IPS-20b (cell line): ENCODE measurements around the gene IGF2.

ENCODE experiments used
- H3K27ac ChIP-seq: one replicate; pipeline ENCODE4 v1.5.1; 2013; ENCODE audit warnings: low read length
- H3K27me3 ChIP-seq: 2 replicates; pipeline ENCODE4 v1.6.1; 2013; ENCODE audit warnings: mild to moderate bottlenecking, low read length, inconsistent platforms; ENCODE audit not compliant: insufficient read depth
- H3K36me3 ChIP-seq: 2 replicates; pipeline ENCODE4 v1.6.1; 2013; ENCODE audit warnings: low read depth, mild to moderate bottlenecking, inconsistent platforms, low read length, moderate library complexity; ENCODE audit not compliant: insufficient read depth
- H3K4me1 ChIP-seq: 2 replicates; pipeline ENCODE4 v1.6.1; 2013; ENCODE audit warnings: mild to moderate bottlenecking, control low read depth, inconsistent platforms, low read length, moderate library complexity; ENCODE audit not compliant: insufficient read depth
- H3K4me3 ChIP-seq: 2 replicates; pipeline ENCODE4 v1.5.1; 2013; ENCODE audit warnings: mild to moderate bottlenecking, low read length, inconsistent platforms
- H3K9ac ChIP-seq: 2 replicates; pipeline ENCODE4 v1.6.1; 2013; ENCODE audit warnings: low read depth, mild to moderate bottlenecking, inconsistent platforms, low read length, moderate library complexity
- H3K9me3 ChIP-seq: 2 replicates; pipeline ENCODE4 v1.6.1; 2013; ENCODE audit warnings: mild to moderate bottlenecking, low read depth, low read length, inconsistent platforms; ENCODE audit not compliant: insufficient read depth

IGF2 gene

DNA sequence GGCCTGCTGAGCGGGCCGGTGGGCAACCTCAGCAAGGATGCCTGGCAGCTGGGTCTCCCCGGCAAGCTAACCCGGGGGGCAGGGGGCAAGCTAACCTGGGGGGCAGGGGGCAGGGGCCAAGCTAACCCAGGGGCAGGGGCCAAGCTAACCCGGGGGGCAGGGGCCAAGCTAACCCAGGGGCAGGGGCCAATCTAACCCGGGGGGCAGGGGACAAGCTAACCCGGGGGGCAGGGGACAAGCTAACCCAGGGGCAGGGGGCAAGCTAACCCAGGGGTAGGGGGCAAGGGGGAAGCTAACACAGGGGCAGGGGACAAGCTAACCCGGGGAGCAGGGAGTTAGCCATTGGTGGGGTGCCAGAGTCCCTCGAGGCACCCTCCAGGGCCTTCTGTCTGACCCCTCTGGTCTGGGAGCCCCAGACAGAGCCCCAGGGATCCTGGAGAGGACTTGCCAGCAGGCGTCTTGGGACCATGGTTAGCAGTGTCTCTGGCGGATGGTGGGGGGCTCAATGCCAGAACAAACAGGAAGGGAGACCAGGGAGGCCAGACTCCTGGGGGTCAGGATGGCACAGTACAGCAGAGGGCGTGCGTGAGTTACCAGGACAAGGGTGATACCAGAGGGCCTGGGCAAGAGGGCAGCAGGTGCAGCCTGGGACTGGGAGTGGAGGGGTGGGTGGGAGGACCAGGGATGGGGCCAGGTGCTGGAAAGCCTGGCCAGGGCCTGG lies 16.1 kb downstream of the IGF2 start:
- H3K4me3 ChIP-seq: no peak overlapping the region

DNA sequence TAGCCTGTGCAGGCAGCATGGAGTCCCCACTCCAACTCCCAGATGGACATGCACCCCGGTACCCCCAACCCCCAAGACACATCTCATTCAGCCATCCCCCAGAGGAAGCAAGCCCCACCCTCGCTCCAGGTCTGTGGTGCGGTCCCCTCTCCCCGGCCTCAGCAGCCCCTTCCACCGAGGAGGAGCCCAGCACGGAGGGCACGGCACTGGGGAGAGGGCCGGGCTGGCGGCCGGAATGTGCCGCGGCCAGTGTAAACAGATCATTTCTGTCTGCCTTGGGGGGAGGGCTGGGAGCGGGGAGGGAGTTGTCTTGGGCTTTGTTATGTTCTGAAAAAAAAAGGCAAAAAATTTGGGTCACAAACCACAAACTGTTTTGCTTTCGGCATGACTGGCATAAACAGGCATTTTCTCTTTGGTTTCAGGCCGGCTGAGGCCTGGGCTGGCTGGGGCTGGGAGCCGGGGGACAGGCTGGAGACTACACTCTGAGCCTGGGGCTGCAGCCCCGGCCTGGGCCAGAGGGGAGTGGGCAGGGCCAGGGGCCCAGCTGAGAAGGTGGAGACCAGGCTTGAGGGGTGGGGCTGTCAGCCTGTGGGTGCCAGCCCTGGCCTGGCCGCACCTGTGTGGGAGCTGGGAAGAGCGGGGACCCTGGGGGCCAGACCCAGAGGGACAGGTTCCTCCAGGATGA lies 16.8 kb downstream of the IGF2 start:
- Histone ChIP-seq H3K36me3 (no peaks in the 10 kb centered on the region), H3K9me3 (no peaks in the 10 kb centered on the region), H3K27ac (no peak overlapping the region), H3K27me3 (0 out of 2 replicates have a peak, but pooled peaks cover 7% of the 10 kb centered on the region), H3K4me1 (no peaks in the 10 kb centered on the region), H3K9ac (no peak overlapping the region), H3K4me3 (no peak overlapping the region)

More for the DNA sequence above, 16.1 kb downstream of the IGF2 start:
- Histone ChIP-seq H3K9me3 (no peaks in the 10 kb centered on the region), H3K4me1 (no peaks in the 10 kb centered on the region), H3K27me3 (0 out of 2 replicates have a peak, but pooled peaks cover 7% of the 10 kb centered on the region), H3K36me3 (no peaks in the 10 kb centered on the region), H3K27ac (no peak overlapping the region), H3K9ac (no peak overlapping the region)

DNA sequence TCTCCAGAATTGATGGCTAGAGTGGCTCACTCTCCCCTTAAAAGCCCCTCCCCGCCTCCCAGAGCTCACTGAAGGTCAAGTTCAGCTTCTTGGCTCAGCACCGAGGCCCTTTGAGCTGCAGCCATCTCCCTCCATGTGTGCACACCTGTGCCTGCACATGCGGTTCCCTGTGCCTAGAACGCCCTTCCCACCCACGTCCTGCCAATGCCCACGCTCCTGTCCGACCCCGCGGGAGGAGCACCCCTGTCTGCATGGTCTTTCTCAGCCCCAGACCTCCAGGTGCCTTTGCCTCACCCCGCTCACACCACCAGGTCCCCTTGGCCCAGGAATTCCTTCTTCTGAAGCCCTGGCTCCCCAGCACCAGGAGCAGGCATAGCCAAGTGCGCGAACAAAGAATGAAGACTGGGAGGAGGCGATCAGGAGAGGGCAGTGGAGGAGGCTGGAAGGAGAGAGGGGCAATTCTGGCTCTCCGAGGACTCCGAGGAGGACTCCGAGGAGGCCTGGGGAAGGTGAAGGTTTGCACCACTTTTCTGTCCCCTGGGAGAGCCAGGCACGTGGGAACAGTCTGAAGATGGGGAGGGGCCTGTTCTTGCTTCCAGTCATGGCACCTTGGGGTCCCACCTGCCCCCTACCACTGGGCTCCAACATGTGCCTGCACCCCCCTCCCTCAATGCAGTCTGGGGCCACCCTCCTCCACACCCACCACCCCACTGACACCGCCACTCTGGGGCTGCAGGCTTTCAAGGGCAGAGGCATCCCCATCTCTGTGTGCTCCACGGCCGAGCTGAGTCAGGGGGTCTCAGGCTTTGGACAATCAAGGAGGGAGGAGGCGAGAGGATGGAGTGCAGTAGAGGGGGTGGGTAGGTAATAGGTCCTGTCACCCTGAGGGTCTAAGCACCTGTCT lies 17.7 kb downstream of the IGF2 start:
- Histone ChIP-seq H3K27me3 (0 out of 2 replicates have a peak, but pooled peaks cover 7% of the 10 kb centered on the region), H3K9ac (no peak overlapping the region), H3K4me1 (no peaks in the 10 kb centered on the region), H3K4me3 (no peak overlapping the region), H3K36me3 (no peaks in the 10 kb centered on the region), H3K27ac (no peak overlapping the region), H3K9me3 (0 out of 2 replicates have a peak, but pooled peaks cover 3% of the 10 kb centered on the region)

DNA sequence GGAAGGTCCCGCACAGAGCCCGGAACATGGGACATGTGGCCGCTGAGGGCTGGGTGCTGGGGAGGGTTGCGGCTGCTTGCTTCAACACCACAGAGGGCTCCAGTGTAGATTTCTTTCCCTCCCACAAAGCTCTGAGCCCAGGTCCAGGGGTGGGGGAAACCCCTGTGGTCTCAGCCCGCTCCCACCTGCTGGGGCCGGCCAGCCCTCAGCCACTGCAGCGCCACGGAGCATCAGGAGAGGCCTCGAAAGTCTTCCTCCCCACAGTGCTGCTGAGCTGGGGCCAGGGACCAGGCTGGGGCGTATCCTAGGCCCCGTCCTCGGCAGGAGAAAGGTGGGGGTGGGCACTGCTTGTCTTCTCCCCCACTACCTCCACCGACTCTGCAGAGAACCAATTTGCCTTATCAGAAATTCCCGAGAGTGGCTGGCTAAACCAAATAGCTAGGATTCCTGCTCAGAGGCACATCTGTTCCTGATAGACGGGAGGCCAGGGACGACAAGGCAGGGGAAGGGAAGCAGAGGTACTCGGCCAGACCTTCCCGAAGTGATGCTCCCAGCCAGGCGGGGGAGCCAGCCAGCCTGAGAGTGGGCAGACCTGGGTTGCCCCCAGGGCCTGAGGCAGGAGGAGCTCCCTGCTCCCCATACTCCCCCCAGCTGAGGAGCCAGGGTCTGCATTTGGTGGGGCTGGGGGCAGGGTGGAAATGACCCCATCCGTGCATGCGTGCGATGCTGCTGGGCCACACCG lies 18.7 kb downstream of the IGF2 start:
- H3K27me3 ChIP-seq: 0 out of 2 replicates have a peak, but pooled peaks cover 7% of the 10 kb centered on the region
- H3K27ac ChIP-seq: no peak overlapping the region
- no peaks in the 10 kb centered on the region for H3K4me1 ChIP-seq
- no peak overlapping the region for H3K4me3 ChIP-seq
- no peaks in the 10 kb centered on the region for H3K36me3 ChIP-seq
- H3K9ac ChIP-seq: no peak overlapping the region
- H3K9me3 ChIP-seq: 0 out of 2 replicates have a peak, but pooled peaks cover 6% of the 10 kb centered on the region

DNA sequence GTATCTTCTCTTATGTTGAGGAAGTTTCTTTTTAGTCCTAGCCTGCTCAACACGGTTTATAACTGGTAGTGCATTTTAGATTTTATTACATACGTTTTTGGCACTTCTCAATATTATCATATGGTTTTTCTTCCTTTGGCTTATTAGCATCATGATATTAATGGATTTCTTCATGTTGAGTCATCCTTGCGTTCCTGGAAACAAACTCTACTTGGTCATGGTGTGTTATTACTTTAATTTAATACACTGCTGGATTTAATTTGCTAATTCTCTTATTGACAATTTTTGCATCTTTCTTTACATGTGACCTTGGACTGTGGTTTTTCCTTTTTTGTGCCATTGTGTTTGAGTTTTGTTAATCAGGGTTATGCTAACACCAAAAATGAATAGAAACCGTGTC lies 20.5 kb downstream of the IGF2 start:
- H3K36me3 ChIP-seq: no peaks in the 10 kb centered on the region
- H3K27me3 ChIP-seq: 0 out of 2 replicates have a peak, but pooled peaks cover 7% of the 10 kb centered on the region
- H3K4me3 ChIP-seq: no peak overlapping the region
- no peaks in the 10 kb centered on the region for H3K4me1 ChIP-seq
- no peak overlapping the region for H3K9ac ChIP-seq
- H3K9me3 ChIP-seq: 0 out of 2 replicates have a peak, but pooled peaks cover 6% of the 10 kb centered on the region
- no peak overlapping the region for H3K27ac ChIP-seq

DNA sequence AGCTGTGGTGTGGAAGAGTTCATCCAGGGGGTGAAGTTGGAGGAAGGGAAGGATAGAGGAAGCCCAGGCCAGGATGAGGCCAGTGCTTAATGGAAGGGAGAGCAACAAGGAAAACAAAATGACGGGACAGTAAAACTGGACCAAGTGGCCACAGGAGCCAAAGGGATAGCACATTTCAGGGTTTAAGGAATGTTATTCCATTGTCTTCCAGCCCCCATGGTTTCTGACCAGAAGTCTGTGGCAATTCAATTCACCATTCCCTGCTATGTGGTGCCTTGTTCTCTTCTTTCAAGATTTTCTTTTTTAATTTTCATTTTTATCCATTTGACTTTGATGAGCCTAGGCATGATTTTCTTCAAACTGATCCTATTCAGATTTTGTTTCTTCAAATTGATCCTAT lies 22.5 kb downstream of the IGF2 start:
- Histone ChIP-seq H3K36me3 (no peaks in the 10 kb centered on the region), H3K9me3 (0 out of 2 replicates have a peak, but pooled peaks cover 6% of the 10 kb centered on the region), H3K4me3 (no peak overlapping the region), H3K4me1 (no peaks in the 10 kb centered on the region), H3K27me3 (0 out of 2 replicates have a peak, but pooled peaks cover 5% of the 10 kb centered on the region), H3K9ac (no peak overlapping the region), H3K27ac (no peak overlapping the region)

DNA sequence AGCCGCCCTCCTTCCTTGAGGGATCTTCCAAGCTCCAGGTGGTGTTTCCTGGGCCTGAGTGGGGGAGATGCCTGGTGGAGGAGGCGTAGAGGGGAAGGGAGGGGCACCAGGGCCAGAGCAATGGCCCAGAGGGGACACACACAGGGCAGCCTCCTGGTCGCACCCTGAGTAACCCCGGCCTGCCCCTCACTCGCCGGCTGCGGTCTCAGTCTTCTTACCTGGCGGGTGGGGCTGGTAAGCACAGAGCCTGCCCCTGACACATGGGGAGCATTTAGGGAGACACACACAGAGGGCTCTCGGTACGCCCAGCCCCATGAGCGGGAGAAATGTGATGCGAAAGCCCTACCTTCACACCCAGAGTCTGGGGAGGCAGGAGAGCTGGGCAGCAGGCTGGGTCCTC lies 23.9 kb downstream of the IGF2 start:
- Histone ChIP-seq H3K4me3 (no peak overlapping the region), H3K9me3 (0 out of 2 replicates have a peak, but pooled peaks cover 6% of the 10 kb centered on the region), H3K4me1 (no peaks in the 10 kb centered on the region), H3K36me3 (no peaks in the 10 kb centered on the region), H3K9ac (no peak overlapping the region), H3K27ac (no peak overlapping the region), H3K27me3 (no peaks in the 10 kb centered on the region)

DNA sequence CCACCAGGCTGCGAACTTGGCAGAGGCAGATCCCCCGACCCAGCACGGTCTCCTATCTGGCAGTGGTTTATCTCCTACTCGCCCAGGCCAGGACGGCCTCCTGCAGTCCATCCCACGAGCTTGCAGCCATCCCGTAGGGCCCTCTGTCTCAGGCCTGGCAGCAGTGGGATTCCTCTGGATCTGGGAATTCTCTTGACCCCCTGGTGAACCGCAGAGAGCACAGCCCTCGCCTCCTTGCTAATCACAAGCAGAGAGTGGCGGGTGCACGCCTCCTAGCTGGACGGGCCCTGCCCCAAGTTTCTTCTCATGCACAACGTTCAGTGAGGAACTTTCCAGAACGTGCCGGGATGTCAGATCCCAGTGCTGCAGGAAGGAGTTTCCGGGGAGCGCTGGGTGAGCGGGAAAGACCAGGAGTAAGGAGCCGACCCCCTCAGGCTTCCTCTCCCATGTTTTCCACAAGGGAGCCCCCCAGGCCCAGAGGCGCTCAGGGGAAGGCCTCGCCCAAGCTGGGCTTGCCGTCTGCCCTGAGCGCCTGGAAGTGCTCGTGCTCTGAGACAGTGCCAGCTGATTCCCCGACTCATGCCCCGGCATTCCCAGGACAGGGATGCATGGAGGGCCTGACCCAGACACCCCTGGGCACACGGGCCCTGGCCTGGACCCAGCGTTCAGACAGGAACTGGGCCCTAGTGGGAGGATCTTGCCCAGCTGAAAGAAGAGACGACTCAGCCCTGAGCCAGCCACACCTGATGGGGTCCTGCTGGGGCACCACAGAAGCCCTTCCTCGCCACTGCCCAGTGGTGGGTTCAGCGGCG lies 24.6 kb downstream of the IGF2 start:
- Histone ChIP-seq H3K36me3 (no peaks in the 10 kb centered on the region), H3K4me1 (no peaks in the 10 kb centered on the region), H3K27ac (no peak overlapping the region), H3K9me3 (0 out of 2 replicates have a peak, but pooled peaks cover 6% of the 10 kb centered on the region), H3K4me3 (no peak overlapping the region), H3K27me3 (no peaks in the 10 kb centered on the region), H3K9ac (no peak overlapping the region)

DNA sequence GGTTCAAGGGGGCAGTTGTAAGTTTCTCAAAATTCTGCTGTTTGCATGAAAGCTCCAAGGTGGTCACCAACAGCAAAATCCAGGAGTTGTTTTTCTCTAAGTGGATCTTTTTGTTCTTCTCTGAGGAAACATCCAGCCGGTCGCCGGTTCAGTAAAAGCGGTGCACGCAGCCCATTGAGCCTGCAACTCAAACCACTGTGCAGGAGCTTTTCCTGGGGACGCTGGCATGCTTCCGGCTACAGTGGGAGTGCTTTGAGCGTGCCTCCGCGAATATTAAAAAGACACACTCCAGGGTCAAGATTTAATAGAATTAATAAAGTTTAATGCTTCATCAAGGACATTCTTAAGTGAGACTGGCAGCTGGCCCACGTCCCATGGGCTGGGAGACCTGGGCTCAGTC lies 25.4 kb downstream of the IGF2 start:
- H3K9ac ChIP-seq: no peak overlapping the region

DNA sequence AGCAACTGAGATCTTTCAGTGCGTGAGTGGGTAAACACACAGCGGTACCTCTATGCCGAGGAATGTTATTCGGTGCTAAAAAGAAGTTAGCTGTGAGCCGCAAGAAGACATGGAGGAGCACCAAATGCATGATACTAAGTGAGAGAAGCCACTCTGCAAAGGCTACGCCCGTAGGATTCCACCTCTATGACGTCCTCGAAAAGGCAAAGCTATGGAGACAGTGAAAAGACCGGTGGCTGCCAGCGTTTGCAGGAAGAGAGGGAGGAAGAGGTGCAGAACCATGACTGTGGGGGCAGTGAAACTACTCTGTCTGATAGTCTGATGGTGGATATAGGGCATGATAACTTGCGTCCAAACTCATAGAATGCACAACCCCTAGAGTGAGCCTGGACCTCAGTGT lies 28.7 kb downstream of the IGF2 start:
- no peak overlapping the region for H3K27ac ChIP-seq
- H3K27me3 ChIP-seq: no peaks in the 10 kb centered on the region; the same call in 1 of the 2 replicates
- H3K9ac ChIP-seq: no peak overlapping the region
- H3K36me3 ChIP-seq: no peaks in the 10 kb centered on the region
- H3K4me3 ChIP-seq: no peak overlapping the region
- no peaks in the 10 kb centered on the region for H3K4me1 ChIP-seq
- H3K9me3 ChIP-seq: no peaks in the 10 kb centered on the region

More for the DNA sequence above, 25.4 kb downstream of the IGF2 start:
- Histone ChIP-seq H3K4me1 (no peaks in the 10 kb centered on the region), H3K27me3 (no peaks in the 10 kb centered on the region), H3K27ac (no peak overlapping the region), H3K36me3 (no peaks in the 10 kb centered on the region), H3K9me3 (0 out of 2 replicates have a peak, but pooled peaks cover 6% of the 10 kb centered on the region), H3K4me3 (no peak overlapping the region)
